ENCODE results near the gene CACNA1D. TPM values are rescaled to one million over a fixed set of nuclear protein-coding genes. Genes with fewer than 3 reads are reported as not detected.
A peak's percentile ranks its signal among the peaks of the same experiment; 100 is the strongest.

The CACNA1D gene
- total RNA-seq, 1 donor from 2014 or later: not detected

DNA sequence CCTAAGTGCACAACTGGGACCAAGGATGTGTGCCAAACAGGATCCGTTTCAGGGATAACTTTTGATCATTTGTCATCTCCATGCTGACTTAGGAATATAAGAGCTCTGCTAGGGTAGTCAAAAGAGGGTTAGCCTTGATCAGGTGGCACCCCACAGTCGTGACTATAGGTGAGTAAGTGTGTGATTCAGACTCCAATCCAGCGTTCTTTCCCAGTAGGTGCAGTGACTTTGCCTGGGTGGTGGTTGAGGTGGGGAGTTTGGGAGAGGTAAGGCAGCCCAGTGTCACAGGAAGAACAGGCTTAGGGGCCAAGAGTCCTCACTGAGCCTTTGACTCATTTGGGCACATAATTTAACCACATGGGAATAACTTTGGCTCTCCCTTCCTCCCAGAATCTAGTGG, 300.8 kb downstream of the CACNA1D start:
- DNase-seq: no peak

DNA sequence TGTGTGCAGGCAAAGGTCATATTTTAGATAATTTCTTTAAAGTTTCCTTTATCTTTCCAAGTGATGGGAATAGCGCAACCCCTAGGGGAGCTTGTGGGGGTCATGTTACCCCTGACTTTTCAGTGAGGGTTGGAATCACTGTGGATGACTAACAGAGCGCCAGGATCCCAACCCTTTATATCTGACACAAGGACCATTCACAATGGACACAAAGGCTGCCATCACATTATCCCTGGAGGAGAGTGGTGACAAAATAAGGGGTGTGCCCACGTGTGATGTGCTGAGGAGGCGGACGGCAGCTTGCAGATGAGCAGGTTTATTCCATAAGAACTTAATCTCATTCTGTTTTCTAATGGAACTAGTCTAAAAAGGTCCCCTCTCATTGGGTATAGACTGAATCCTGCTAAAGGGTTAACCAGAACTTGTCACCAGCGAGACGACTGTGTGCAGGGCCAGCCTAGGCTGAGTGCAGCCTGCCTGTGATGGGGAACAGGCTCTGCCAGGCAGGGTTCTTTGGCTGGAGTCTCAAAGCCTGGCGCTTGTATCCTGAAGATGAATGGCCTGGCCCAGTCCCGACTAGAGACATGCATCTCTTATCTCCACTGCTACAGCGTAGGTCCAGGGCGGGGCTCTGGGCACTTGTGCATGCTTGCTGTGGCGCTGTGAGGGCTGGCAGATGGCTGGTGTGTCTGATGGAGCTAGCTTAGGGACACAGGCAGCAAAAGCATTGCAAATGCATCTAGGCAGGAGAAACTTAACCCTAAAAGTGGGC, 301.6 kb downstream of the CACNA1D start:
- no peak for DNase-seq

DNA sequence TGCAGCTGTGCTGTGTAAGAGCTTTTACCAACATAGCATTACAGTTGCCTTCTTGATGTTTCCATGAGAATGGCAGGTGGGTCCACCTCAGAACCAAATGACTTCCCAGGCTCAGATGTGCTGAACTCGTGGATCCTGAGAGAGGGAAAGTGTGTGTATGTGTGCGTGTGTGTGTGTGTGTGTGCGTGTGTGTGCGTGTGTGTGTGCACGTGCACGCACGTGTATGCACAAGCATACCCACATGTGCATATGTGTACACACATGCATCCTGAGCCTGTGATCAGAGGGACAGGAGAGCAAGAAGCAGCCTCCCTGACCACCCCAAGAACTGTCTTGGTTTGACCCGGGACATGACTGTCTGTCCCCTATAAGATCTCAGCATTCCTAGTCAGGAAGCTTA, 303.7 kb downstream of the CACNA1D start:
- DNase-seq: no peak

DNA sequence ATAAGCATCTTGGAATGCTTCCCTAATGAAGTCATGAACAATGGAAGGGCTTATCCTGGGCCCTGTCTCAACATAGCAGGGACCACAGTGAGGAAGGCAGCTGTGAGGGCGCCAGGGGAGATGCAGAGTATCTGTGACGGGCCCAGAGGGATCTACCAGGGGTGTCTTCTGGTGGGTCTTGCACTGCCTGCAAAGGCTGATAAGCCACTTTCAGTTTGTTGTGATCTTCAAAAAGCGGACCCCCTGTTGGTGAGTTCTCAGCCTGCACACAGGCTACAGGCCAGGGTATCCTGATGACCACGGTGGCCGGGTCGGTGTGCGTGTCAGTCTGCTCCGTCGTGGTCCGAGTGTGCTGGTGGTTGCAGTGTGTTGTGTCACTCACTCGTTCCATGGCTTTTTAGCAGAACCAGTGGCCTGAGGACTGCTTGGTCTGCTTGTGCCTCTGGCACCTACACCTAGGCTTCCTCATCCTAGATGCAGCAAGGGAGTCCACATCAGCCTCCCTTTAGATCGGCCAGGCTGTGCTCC, 305.0 kb downstream of the CACNA1D start:
- DNase-seq: no peak

DNA sequence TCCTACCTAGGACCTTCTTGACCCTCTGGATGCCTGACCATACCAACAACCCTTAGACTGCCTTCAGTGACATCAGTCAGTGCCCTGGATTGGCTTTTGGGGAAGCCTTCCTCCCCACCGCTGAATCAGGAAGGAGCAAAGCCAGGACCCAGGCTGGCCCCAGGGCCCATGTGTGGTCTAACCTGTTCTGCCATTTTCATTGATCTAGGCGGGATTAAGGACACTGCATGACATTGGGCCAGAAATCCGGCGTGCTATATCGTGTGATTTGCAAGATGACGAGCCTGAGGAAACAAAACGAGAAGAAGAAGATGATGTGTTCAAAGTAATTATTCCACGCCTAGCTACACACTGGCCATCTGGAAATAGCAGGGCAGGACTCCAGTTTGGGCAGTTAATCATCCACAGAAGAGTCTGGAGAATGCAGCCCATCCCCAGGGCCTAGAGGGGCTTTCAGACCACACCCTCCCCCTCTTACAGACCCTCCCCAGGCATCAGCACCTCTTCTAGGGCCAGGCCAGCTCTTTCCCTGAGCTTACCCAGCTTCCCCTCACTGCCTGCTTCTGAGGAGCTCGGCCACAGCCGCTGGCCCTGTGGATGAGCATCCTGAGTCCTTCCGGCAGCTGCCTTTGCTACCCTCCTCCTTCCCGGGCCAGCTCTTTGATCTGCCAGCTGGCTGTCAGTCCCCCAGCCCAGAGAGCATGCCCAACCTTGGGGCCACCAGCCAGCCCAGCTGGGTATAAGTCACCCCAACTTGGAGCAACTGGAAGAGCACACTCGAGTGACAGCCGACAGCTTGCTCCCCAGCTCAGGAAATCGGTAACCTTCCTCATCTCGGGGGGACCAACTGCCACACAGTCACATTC, 305.9 kb downstream of the CACNA1D start:
- DNase-seq: no peak

DNA sequence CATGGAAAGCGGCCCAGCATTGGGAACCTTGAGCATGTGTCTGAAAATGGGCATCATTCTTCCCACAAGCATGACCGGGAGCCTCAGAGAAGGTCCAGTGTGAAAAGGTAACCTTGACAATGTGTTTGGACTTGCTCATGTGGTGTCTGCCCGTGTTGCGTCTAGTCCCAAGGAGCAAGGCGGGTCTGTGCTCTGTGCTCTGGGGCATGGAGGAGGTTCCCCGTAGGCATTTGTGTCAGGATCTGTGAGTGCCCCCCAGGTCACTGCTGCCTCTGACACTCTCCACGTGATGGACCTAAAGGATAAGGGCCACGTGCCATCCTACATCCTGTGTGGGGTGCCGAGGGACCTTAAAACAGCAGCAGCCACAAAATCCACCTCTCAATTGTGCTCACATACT, 306.9 kb downstream of the CACNA1D start:
- no peak for DNase-seq

DNA sequence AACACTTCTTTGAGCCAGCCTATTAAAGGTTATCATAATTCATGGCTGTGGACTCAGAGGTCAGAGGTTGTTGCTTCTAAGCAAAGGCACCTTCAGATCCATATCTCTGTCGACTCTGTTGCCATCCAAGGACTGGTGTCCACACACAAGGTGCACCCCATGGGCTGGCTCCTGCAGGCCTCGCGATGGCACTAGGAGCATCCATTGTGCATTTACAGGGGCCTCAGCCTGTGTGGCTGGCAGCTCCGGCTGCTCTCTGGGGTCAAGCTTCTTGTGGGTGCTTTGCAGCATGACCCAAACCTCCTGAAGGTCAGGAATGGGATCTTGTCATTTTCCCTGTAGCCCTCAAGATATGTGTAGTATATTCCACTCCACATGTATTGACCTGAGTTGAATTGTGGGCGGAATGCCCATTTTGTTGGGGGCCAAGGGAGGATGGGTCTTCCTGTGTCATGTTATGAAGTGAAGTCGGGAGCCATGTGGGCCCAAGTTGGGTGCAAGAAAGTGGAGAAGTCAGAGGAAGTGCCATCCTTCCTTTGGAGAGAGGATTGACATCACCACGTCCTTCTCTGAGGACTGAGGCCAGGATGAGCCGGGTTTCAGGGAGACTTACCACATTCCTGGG, 308.0 kb downstream of the CACNA1D start:
- no peak for DNase-seq

DNA sequence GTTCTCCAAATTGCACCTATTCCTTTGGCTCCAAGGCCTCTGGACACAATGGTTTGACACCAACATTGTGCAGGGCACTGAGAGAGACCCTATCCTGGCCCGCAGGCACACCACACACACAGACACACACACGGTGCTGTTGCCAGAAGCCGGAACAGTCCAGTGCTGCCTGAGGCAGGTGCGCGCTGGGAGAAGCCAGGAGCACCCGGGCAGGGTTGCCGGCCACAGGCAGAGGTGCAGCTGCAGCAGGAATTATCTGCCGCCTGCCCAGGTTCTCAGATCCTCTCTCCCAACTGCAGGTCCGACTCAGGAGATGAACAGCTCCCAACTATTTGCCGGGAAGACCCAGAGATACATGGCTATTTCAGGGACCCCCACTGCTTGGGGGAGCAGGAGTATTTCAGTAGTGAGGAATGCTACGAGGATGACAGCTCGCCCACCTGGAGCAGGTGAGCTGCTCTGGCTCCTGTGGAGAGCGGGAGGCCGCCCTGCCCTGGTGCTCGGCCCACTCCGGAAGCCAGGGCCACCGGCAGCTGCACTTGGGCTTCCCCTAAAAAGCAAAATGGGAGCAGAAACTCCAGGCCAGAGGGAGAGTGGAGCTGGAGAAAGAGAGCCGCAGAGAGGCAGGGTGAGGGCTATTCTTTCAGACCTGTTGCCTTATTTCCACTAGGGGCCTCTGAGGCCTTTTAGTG, 308.9 kb downstream of the CACNA1D start:
- DNase-seq: no peak

DNA sequence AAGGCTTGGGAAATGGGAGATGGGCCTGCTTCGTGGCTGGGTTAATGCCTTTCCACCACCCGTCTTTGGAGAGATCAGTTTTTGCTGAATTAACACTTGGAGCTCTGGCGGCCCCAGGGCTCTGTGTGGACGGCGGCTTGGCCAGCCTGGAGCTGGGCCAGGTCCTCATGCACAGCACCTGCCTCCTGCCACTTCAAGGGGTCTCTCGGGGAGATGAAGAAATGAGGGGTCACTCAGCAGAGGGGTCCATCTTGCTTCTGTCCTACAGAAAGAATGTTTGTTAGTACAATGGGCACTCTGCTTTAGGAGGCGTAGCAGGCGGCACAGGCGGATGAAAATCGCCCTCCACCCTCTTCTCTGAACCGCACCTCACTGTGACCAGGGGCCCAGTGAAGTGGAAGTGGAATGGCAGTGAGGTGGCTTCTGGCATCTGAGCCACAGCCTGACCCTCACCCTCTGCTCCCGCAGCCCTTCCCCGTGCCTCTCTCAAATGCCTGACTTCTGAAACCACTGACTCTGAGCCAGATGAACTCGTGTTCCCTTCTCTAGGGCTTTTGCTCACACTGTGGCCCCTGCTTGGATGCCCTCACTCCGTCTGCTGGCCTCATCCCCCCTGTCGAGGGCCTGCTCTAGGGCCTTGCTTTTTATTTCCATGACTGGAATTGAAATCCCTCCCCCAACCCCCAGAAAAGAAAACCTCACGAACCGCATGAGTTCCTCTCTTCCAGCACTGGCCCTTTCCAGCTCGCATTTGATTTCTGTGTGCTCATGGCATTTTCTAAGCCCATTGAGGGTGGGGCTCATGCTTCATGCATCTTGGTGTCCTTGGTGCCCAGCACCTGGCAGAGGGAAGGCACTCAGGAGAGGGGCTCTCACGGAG, 309.6 kb downstream of the CACNA1D start:
- DNase-seq: no peak

DNA sequence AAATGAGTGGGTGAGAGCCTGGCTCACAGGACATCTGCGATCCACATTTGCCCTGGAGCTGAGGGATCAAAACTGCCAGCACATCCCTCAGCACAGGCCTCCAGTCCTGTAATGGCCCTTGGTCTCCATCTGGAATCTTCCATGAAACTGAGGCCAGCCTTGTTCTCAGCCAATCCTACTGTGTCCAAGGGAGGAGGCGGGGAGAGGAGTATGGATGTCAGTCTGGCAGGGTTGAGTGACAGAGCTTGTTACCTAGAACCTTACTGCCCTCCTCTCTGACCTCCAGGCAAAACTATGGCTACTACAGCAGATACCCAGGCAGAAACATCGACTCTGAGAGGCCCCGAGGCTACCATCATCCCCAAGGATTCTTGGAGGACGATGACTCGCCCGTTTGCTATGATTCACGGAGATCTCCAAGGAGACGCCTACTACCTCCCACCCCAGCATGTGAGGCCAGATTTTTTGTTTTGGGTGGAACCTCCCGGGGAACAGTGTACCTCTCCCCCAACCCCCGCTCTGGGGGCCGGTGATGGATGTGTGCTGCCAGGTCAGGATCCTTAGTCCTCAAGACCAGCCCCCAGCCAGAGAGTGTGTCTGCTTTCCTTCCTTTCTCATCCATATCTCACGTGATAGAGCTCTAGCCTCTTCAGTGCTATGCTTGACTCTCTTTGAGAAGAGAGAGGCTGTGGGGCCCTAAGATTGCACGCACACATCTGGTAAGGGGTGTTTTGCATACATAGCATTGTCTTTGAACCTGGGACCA, 310.5 kb downstream of the CACNA1D start:
- DNase-seq: peak; percentile 3

DNA sequence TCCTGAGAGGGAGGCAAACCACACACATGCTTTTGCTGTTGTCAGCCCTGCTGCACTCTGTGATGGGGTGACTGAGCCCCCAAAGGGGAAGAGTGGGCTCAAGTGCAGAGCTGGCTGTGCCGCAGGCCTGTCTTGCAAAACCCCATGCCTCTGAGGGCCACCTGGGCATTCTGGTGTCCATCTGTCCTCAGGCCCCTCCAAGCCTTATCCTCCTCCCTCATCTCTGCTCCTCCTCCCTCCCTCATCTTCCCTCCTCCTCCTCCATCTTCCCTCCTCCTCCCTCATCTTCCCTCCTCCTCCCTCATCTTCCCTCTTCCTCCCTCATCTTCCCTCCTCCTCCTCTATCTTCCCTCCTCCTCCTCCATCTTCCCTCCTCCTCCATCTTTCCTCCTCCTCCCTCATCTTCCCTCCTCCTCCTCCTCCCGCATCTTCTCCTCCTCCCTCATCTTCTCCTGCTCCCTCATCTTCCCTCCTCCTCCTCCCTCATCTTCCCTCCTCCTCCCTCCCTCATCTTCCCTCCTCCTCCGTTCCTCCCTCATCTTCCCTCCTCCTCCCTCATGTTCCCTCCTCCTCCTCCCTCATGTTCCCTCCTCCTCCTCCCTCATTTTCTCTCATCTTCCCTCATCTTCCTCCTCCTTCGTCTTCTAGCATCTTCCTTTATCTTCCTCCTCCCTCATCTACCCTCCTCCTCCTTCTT, 311.2 kb downstream of the CACNA1D start:
- no peak for DNase-seq

DNA sequence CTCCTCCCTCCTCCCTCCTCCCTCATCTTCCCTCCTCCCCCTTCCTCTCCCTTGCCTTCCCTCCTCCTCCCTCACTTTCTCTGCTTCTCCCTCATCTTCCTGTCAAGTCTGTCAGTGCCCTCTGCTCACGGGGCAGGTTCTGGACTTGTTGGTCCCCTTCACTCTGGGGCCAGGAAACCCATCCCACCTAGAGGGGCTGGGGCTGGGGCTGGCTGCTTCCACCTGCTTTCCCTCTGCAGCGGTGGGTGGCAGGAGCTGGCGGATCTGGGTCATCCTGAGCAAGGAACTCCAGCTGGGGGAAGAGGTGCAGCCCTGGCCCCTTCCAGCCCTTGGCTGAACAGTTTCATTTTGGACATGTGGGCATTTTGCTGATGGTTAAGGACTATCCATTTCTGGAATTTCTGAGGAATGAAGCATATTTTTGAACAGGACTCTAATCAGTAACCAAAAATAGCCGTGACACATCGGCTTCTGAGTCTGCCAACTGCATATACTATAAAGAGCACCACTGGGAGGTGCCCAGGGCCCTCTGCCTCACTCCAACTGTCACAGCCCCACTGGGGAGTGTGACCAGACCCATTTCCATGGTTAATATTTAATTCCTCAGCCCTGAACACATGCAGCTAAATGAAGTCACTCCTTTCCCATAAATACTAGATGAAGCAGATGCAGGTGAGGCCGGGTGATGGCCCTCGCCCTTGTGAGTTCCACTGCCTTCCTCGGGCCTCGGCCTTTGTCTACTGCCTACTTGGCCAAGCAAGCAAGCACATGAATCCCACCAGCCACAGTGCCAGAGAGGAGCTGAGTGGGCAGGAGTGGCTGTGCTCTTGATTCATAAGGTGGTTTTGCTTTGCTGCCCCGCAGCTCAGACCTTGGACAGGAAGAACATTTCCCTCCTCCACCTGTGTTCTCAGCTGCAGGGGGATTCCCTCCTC, 312.0 kb downstream of the CACNA1D start:
- no peak for DNase-seq

DNA sequence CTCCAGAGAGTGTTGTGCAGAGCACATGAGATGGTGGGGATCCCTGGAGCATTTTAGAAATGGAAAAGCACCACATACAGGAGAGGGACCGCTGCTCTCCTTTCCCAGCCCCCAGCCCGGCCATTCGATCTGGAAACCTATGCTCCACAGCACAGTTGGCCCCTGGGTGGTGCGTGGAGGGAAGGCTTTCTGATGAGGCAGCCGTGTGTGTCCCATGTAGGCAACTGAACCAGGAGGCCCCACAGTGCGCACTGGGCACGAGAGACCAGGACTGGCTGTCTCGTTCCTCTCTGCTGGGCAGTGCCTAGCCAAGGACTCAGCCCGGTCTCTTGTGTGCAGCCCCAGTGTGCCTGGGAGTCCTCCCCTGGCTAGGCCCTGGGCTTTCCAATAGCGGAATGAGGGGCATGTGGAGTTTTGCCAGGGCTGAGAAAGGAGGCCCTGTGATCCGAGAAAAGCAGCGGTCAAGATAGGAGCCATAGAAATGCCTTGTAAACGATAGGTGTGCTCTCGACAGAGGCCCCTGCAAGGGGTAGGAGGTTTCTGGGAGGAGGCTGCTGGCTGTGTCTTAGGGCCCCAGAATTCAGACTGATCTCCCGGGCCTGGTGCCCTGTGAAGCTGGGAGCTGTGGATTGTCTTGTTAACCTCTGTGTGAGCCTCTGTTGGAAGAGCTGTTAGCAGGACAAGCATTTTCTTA, 312.9 kb downstream of the CACNA1D start:
- DNase-seq: no peak

DNA sequence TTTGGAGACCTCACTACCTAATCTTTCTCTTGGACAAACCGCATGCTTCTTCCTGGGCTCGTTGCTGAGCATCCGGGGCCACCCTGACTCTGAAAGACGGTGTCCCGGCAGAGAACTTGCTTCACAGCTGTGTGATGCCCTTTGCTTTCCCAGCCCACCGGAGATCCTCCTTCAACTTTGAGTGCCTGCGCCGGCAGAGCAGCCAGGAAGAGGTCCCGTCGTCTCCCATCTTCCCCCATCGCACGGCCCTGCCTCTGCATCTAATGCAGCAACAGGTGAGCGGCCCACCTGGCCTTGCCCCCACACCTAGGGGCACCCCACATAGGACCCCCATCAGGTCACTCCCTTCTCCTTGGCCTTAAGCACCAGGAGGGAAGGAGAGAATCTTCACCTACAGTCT, 314.1 kb downstream of the CACNA1D start:
- DNase-seq: no peak

DNA sequence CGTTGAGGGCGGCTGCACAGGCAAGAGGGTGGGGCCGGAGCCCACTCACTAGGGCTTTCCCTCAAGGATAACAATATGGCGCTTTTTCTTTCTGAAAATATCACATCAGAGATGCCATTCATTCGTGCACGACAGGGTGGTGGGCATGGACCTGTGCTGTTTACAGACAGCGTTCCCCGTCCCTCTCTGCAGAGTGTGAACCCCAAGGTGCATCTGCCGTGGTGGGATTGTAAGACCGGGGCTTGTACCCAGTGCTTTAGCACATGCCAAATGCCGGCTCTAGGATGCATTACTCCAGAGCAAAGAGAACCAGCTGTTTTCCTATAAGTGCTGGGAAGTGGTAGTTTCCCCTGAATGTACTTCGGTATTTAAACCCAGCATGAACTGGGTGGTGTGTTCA, 314.9 kb downstream of the CACNA1D start:
- no peak for DNase-seq

DNA sequence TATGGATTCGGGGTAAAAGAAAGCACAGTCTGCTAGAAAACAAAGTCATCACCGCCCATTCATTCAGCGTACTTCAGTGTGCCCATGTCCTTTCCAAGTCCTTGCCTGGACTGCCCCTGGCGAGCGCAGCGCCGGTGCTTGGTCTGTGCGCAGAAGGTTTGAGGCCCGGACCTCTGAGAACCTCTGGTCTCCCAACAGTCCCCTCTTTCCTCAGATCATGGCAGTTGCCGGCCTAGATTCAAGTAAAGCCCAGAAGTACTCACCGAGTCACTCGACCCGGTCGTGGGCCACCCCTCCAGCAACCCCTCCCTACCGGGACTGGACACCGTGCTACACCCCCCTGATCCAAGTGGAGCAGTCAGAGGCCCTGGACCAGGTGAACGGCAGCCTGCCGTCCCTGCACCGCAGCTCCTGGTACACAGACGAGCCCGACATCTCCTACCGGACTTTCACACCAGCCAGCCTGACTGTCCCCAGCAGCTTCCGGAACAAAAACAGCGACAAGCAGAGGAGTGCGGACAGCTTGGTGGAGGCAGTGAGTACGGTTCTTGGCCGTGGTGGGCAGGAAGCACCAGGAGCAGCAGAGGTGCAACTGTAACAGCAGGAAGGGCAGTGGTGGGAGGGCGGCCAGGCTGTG, 315.5 kb downstream of the CACNA1D start:
- no peak for DNase-seq

DNA sequence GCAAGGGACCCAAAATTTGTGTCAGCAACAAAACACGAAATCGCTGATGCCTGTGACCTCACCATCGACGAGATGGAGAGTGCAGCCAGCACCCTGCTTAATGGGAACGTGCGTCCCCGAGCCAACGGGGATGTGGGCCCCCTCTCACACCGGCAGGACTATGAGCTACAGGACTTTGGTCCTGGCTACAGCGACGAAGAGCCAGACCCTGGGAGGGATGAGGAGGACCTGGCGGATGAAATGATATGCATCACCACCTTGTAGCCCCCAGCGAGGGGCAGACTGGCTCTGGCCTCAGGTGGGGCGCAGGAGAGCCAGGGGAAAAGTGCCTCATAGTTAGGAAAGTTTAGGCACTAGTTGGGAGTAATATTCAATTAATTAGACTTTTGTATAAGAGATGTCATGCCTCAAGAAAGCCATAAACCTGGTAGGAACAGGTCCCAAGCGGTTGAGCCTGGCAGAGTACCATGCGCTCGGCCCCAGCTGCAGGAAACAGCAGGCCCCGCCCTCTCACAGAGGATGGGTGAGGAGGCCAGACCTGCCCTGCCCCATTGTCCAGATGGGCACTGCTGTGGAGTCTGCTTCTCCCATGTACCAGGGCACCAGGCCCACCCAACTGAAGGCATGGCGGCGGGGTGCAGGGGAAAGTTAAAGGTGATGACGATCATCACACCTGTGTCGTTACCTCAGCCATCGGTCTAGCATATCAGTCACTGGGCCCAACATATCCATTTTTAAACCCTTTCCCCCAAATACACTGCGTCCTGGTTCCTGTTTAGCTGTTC, 316.9 kb downstream of the CACNA1D start:
- DNase-seq: no peak

All from dermis blood vessel endothelial cell (primary cell).